Right cardiac atrium (tissue), 5 donors: ENCODE results near the gene UGT2B17. TPM values are rescaled to one million over a fixed set of nuclear protein-coding genes. Genes with fewer than 3 reads are reported as not detected.

Source experiments
- polyA plus RNA-seq: library from polyadenylated mRNA; stranded (reverse); fragments of 200-250 nt; gene quantifications from one replicate; pipeline ENCODE4 v1.2.3, GENCODE V29; 2013
- total RNA-seq, 4 donors: library from RNA; stranded (reverse); fragmentation: NEBNext Ultra II Directional; extraction: Animal tissue kit (Norgen Biotek cat#: 25700); gene quantifications; one replicate each; pipeline ENCODE4 v1.2.1, GENCODE V29; 2021
- donor health status: healthy with polysubstance abuse.
- donor health status: DM: no; HTN: yes; CAD: no.
- donor health status: DM: no; HTN: no; CAD: no.
- donor health status: DM: no; HTN: yes; CAD: no; lungs with severe emphysema.
- donor health status: DM: yes; HTN: yes; CAD: no.

Gene UGT2B17
- total and polyA plus RNA-seq, 5 donors: 0.05 to 0.12 TPM; not detected in 3

Other genes with a start within 250 kb of the UGT2B17 start
- gene YTHDC1, start 226.2 kb downstream of the UGT2B17 start, total RNA-seq: 10 to 100 TPM; 51.2 to 64.1 (median 57.6) TPM
- 36.4 TPM for gene YTHDC1, start 226.2 kb downstream of the UGT2B17 start, polyA plus RNA-seq
- gene TMPRSS11E, start 128.9 kb downstream of the UGT2B17 start, total RNA-seq: not detected
- gene TMPRSS11E, start 128.9 kb downstream of the UGT2B17 start, polyA plus RNA-seq: not detected
- gene UGT2B15, start 94.3 kb upstream of the UGT2B17 start, total RNA-seq: not detected
- gene UGT2B15, start 94.3 kb upstream of the UGT2B17 start, polyA plus RNA-seq: not detected
- not detected for gene UGT2B10, start 239.7 kb upstream of the UGT2B17 start, total RNA-seq
- not detected for gene UGT2B10, start 239.7 kb upstream of the UGT2B17 start, polyA plus RNA-seq